Mucosa of descending colon (tissue), 3 donors: Measurements from ENCODE around the gene VCAN. TPM values are rescaled to one million over a fixed set of nuclear protein-coding genes. Genes with fewer than 3 reads are reported as not detected.
A peak's percentile ranks its signal among the peaks of the same experiment; 100 is the strongest.

Experiments
- ATAC-seq: fragments of 200-7000 bp; cut with Tn5 transposase; one replicate; pipeline ENCODE4 v1.9.1; 2020; ENCODE audit warnings: mild to moderate bottlenecking, moderate library complexity
- DNase-seq, 3 donors: peaks; one replicate each; pipeline ENCODE4 v3.0.0-alpha.2; 2020
- H3K36me3 ChIP-seq: fragments of 200-600 bp; one replicate; pipeline ENCODE4 v1.8.0; 2021; ENCODE audit warnings: low read depth, mild to moderate bottlenecking
- H3K4me1 ChIP-seq: fragments of 200-600 bp; one replicate; pipeline ENCODE4 v1.8.0; 2021; ENCODE audit warnings: low read depth, mild to moderate bottlenecking
- H3K4me3 ChIP-seq: fragments of 200-600 bp; one replicate; pipeline ENCODE4 v1.8.0; 2021; ENCODE audit warnings: mild to moderate bottlenecking
- H3K9me3 ChIP-seq: fragments of 200-600 bp; one replicate; pipeline ENCODE4 v1.8.0; 2021; ENCODE audit warnings: mild to moderate bottlenecking
- CTCF ChIP-seq: fragments of 200-600 bp; IDR thresholded peaks from one replicate; pipeline ENCODE4 v1.8.0; 2022; ENCODE audit warnings: antibody characterized with exemption, mild to moderate bottlenecking
- intact Hi-C, 2 donors: fragments of 100-400 bp; cut with DNase I in 1 of 2; cut with micrococcal nuclease in 1 of 2; formaldehyde crosslinking; loops; one replicate each; pipeline versions ENCODE4 v1.11.0 to v1.11.1; 2022; cut with DNase I, micrococcal nuclease
- total RNA-seq, 3 donors: library from RNA; stranded (reverse); fragmentation: NEBNext Ultra II Directional in 2 of 3; extraction: Animal tissue kit (Norgen Biotek cat#: 25700) in 2 of 3; gene quantifications; one replicate each; pipeline versions ENCODE4 v1.2.1 to v1.2.4, GENCODE V29; 2021 to 2023
- donor health status: DM: no; HTN: no; CAD: no; lungs with moderate emphysema.
- donor health status: DM: no; HTN: no; CAD: no.
- donor health status: DM: no; HTN: yes; CAD: no.

Gene VCAN
- total RNA-seq, 3 donors from 2014 or later, result 8.8 to 36.0 (median 20.5) TPM

GRCh38 chr5:83473346-83474160 lies 2.0 kb downstream of the VCAN start:
- intact Hi-C loops, result no loop called here
- Histone ChIP-seq H3K4me3 (no peak overlapping the region), H3K36me3 (no peaks in the 10 kb centered on the region), H3K4me1 (peaks cover 17% of the 10 kb centered on the region), H3K9me3 (no peaks in the 10 kb centered on the region)
- DNase-seq (peak; percentile 69 to 82 (median 74)), ATAC-seq (peak; percentile 69)
- TF ChIP-seq CTCF, result peak; percentile 22

- no peaks in the 10 kb centered on the region for H3K36me3 ChIP-seq
- peak; percentile 58 to 78 (median 73) for DNase-seq
- peak; percentile 70 for ATAC-seq
- no peak for TF ChIP-seq CTCF
- no peak overlapping the region for H3K4me3 ChIP-seq
- peaks cover 17% of the 10 kb centered on the region for H3K4me1 ChIP-seq
- H3K9me3 ChIP-seq, result no peaks in the 10 kb centered on the region
- intact Hi-C loops, result no loop called here
Observed at GRCh38 chr5:83474161-83474796, 2.7 kb downstream of the VCAN start.

GRCh38 chr5:83474991-83475390 lies 3.4 kb downstream of the VCAN start:
- Histone ChIP-seq H3K9me3 (no peaks in the 10 kb centered on the region), H3K4me1 (peaks cover 17% of the 10 kb centered on the region), H3K4me3 (no peak overlapping the region), H3K36me3 (no peaks in the 10 kb centered on the region)
- ATAC-seq (no peak), DNase-seq (no peak)
- intact Hi-C loops, result no loop called here
- no peak for TF ChIP-seq CTCF

GRCh38 chr5:83475391-83475863 lies 3.9 kb downstream of the VCAN start:
- TF ChIP-seq CTCF, result no peak
- ATAC-seq (no peak), DNase-seq (no peak)
- Histone ChIP-seq H3K36me3 (no peaks in the 10 kb centered on the region), H3K4me3 (no peak overlapping the region), H3K9me3 (no peaks in the 10 kb centered on the region), H3K4me1 (peaks cover 17% of the 10 kb centered on the region)
- intact Hi-C loops, result no loop called here

- no peak for ATAC-seq
- Histone ChIP-seq H3K36me3 (no peaks in the 10 kb centered on the region), H3K4me1 (peaks cover 17% of the 10 kb centered on the region), H3K4me3 (no peak overlapping the region), H3K9me3 (no peaks in the 10 kb centered on the region)
- intact Hi-C loops, result no loop called here
- no peak for DNase-seq
- TF ChIP-seq CTCF, result no peak
Observed at GRCh38 chr5:83475935-83476814, 4.6 kb downstream of the VCAN start.
